CD4-positive, alpha-beta T cell (primary cell): ENCODE measurements around the gene SHISA6. TPM values are rescaled to one million over a fixed set of nuclear protein-coding genes. Genes with fewer than 3 reads are reported as not detected.

ENCODE experiments used
- ATAC-seq: fragments of 200-7000 bp; cut with Tn5 transposase; one replicate; pipeline ENCODE4 v1.10.0; 2022; ENCODE audit warnings: mild to moderate bottlenecking; ENCODE audit not compliant: poor library complexity
- CTCF ChIA-PET: fragments of 350-600 bp; sonication (Branson Sonifier 250); formaldehyde crosslinking; loops from one replicate; lab custom pipeline; 2021; ENCODE audit warnings: antibody characterized with exemption, inconsistent platforms; lab: Charles Lee
- POLR2A ChIA-PET: fragments of 350-600 bp; sonication (Branson Sonifier 250); formaldehyde crosslinking; loops from one replicate; lab custom pipeline; 2021; ENCODE audit warnings: antibody characterized with exemption, inconsistent platforms; lab: Charles Lee
- DNase-seq, 14 experiments: peaks; one replicate each; pipeline ENCODE4 v3.0.0-alpha.2; 2013 to 2020; ENCODE audit warnings: mixed read lengths in 2 of 14
- H3K27ac ChIP-seq, 2 donors: one replicate each; pipeline versions ENCODE4 v1.5.1 to v1.7.0; 2013; ENCODE audit warnings: low read length in 2 of 2, low read depth in 1 of 2, mild to moderate bottlenecking in 1 of 2
- H3K27me3 ChIP-seq, 2 experiments: 1 replicate in 1 of 2; 2 replicates in 1 of 2; pipeline versions ENCODE4 v1.6.1 to v1.7.0; 2013; ENCODE audit warnings: low read length in 2 of 2, control low read depth in 1 of 2, mild to moderate bottlenecking in 1 of 2, moderate library complexity in 1 of 2; ENCODE audit not compliant: insufficient read depth in 2 of 2, control insufficient read depth in 1 of 2
- H3K36me3 ChIP-seq: one replicate; pipeline ENCODE4 v1.6.1; 2013; ENCODE audit warnings: low read length, control low read depth; ENCODE audit not compliant: insufficient read depth
- H3K4me1 ChIP-seq: one replicate; pipeline ENCODE4 v1.6.1; 2013; ENCODE audit warnings: low read length, control low read depth; ENCODE audit not compliant: insufficient read depth
- H3K4me3 ChIP-seq: one replicate; pipeline ENCODE4 v1.5.1; 2013; ENCODE audit warnings: mild to moderate bottlenecking, low read length, moderate library complexity
- H3K9me3 ChIP-seq, 2 experiments: 1 replicate in 1 of 2; 2 replicates in 1 of 2; pipeline versions ENCODE4 v1.6.1 to v1.7.0; 2013; ENCODE audit warnings: low read length in 2 of 2, mild to moderate bottlenecking in 2 of 2, control low read depth in 1 of 2, moderate library complexity in 1 of 2; ENCODE audit not compliant: control insufficient read depth in 1 of 2, insufficient read depth in 1 of 2
- H3K27ac Mint-ChIP-seq: one replicate; pipeline ENCODE4 v1.8.0; 2020; ENCODE audit warnings: mixed read lengths
- H3K27me3 Mint-ChIP-seq: one replicate; pipeline ENCODE4 v1.8.0; 2021; ENCODE audit warnings: mixed read lengths
- H3K36me3 Mint-ChIP-seq: one replicate; pipeline ENCODE4 v1.8.0; 2021; ENCODE audit warnings: low read depth, mixed read lengths
- H3K4me1 Mint-ChIP-seq: one replicate; pipeline ENCODE4 v1.8.0; 2021; ENCODE audit warnings: low read depth, mixed read lengths
- H3K4me3 Mint-ChIP-seq: one replicate; pipeline ENCODE4 v1.8.0; 2020; ENCODE audit warnings: mild to moderate bottlenecking, mixed read lengths
- H3K9me3 Mint-ChIP-seq: one replicate; pipeline ENCODE4 v1.8.0; 2020; ENCODE audit warnings: mixed read lengths
- intact Hi-C, 2 experiments: fragments of 100-400 bp; cut with DNase I in 1 of 2; cut with micrococcal nuclease in 1 of 2; formaldehyde crosslinking; loops; one replicate each; pipeline versions ENCODE4 v1.15.1 to v1.9.0; 2023 to 2025; cut with DNase I, micrococcal nuclease
- total RNA-seq, 174 experiments: library from RNA in 2 of 174; stranded (reverse) in 2 of 174; gene quantifications; one replicate each; pipeline ENCODE4 v1.2.3 and lab custom pipeline; 2021 to 2026
- TF ChIP-seq, protein P1 (sequence below): fragments of 200-600 bp; IDR thresholded peaks from one replicate; pipeline ENCODE4 v1.8.0; 2022; ENCODE audit warnings: antibody characterized with exemption, mild to moderate bottlenecking

Gene SHISA6
- total RNA-seq, 2 experiments from 2014 or later, result not detected

DNA sequence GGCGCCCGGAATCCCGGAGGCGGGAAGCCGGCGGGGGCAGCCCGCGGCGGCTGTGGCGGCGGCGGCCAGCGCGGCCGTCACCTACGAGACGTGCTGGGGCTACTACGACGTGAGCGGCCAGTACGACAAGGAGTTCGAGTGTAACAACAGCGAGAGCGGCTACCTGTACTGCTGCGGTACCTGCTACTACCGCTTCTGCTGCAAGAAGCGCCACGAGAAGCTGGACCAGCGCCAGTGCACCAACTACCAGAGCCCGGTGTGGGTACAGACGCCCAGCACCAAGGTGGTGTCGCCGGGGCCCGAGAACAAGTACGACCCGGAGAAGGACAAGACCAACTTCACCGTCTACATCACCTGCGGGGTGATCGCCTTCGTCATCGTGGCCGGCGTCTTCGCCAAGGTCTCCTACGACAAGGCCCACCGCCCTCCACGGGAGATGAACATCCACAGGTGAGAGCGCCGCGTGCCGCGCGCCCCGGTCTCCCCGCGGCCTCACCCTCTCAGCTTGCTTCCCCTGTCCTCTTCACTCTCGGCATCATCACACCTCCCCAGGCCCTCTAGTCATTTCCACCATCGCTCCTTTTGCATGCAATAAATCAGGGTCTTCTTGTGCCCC is 706 bp downstream of the SHISA6 start:
- CTCF ChIA-PET, result no interaction called here
- intact Hi-C loops, result no loop called here
- Mint-ChIP-seq H3K36me3 (no peaks in the 10 kb centered on the region), H3K4me3 (no peak overlapping the region), H3K4me1 (no peaks in the 10 kb centered on the region), H3K27me3 (peaks cover 57% of the 10 kb centered on the region), H3K9me3 (no peaks in the 10 kb centered on the region), H3K27ac (no peak overlapping the region)
- Histone ChIP-seq H3K27me3 (peaks cover 8 to 34% of the 10 kb centered on the region in 2 experiments), H3K27ac (no peak overlapping the region), H3K36me3 (no peaks in the 10 kb centered on the region), H3K4me1 (no peaks in the 10 kb centered on the region), H3K9me3 (peaks cover 0 to 29% of the 10 kb centered on the region in 2 experiments), H3K4me3 (no peak overlapping the region)
- no peak for ATAC-seq
- DNase-seq, result no peak
- POLR2A ChIA-PET, result no interaction called here
- TF ChIP-seq, protein P1, sequence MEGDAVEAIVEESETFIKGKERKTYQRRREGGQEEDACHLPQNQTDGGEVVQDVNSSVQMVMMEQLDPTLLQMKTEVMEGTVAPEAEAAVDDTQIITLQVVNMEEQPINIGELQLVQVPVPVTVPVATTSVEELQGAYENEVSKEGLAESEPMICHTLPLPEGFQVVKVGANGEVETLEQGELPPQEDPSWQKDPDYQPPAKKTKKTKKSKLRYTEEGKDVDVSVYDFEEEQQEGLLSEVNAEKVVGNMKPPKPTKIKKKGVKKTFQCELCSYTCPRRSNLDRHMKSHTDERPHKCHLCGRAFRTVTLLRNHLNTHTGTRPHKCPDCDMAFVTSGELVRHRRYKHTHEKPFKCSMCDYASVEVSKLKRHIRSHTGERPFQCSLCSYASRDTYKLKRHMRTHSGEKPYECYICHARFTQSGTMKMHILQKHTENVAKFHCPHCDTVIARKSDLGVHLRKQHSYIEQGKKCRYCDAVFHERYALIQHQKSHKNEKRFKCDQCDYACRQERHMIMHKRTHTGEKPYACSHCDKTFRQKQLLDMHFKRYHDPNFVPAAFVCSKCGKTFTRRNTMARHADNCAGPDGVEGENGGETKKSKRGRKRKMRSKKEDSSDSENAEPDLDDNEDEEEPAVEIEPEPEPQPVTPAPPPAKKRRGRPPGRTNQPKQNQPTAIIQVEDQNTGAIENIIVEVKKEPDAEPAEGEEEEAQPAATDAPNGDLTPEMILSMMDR, result no peak

DNA sequence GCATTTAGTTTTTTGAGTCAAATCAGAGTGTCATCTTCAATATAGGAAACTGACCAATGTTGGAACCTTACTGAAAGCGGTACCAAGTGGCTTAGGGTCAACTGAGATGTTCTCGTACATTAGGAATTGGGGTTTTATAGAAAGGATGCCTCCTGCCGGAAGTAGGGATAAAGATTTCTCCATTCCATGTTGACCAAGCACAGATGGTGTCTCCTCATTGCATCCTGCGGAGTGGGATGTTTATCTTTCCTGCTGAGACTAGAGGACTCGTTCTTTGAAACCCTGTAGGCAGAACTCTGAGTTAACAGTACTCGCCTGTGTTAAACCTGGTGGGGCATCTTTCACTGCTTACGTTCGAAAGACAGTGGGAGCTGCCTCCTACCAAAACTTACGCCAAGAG is 1.4 kb downstream of the SHISA6 start:
- peaks cover 0 to 29% of the 10 kb centered on the region in 2 experiments for H3K9me3 ChIP-seq
- no peaks in the 10 kb centered on the region for H3K4me1 ChIP-seq
- Mint-ChIP-seq H3K4me3 (no peak overlapping the region), H3K27ac (no peak overlapping the region), H3K9me3 (no peaks in the 10 kb centered on the region), H3K4me1 (no peaks in the 10 kb centered on the region), H3K27me3 (peaks cover 57% of the 10 kb centered on the region), H3K36me3 (no peaks in the 10 kb centered on the region)
- DNase-seq (no peak), ATAC-seq (no peak)
- H3K27me3 ChIP-seq, result peaks cover 8 to 34% of the 10 kb centered on the region in 2 experiments
- no peak overlapping the region for H3K4me3 ChIP-seq
- CTCF ChIA-PET, result no interaction called here
- POLR2A ChIA-PET, result no interaction called here
- TF ChIP-seq, protein P1, result no peak
- no peaks in the 10 kb centered on the region for H3K36me3 ChIP-seq
- intact Hi-C loops, result no loop called here
- no peak overlapping the region for H3K27ac ChIP-seq

DNA sequence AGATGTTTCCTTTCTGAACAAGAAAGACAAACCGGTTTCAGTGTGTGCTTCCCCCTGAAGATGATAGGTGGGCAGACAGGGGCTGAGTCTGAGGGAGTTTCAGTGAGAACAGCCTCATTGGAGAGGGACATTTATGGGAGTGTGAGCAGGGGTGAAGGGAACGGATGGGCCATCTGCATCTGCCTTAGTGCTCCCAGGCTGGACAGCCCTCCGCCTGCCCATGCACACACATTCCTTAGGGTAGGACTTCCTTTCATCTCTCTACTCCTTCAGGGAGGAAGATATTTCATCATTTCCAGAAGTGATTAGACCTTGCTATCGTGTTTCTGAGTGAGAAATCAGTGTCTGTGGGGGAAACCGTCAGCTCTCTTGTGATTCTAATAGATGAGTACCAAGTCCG is 3.8 kb downstream of the SHISA6 start:
- intact Hi-C loops, result no loop called here
- no peaks in the 10 kb centered on the region for H3K36me3 Mint-ChIP-seq

More for the DNA sequence above, 3.8 kb downstream of the SHISA6 start:
- Mint-ChIP-seq H3K27ac (no peak overlapping the region), H3K4me1 (no peaks in the 10 kb centered on the region), H3K27me3 (peaks cover 37% of the 10 kb centered on the region), H3K4me3 (no peak overlapping the region), H3K9me3 (no peaks in the 10 kb centered on the region)
- ATAC-seq (no peak), DNase-seq (no peak)
- TF ChIP-seq, protein P1, result no peak
- no peaks in the 10 kb centered on the region for H3K36me3 ChIP-seq
- H3K27ac ChIP-seq, result no peak overlapping the region
- no peak overlapping the region for H3K4me3 ChIP-seq
- ChIA-PET CTCF (no interaction called here), POLR2A (no interaction called here)
- no peaks in the 10 kb centered on the region for H3K4me1 ChIP-seq
- peaks cover 0 to 34% of the 10 kb centered on the region in 2 experiments for H3K9me3 ChIP-seq
- H3K27me3 ChIP-seq, result peaks cover 8 to 23% of the 10 kb centered on the region in 2 experiments
